GM12873 (cell line): ENCODE data around the gene CCDC187.

Experiments used
- CTCF ChIP-seq: IDR thresholded peaks from 2 replicates; pipeline ENCODE4 v1.5.1; 2012; ENCODE audit warnings: low read depth, mild to moderate bottlenecking, moderate library complexity, low read length, control low read depth; ENCODE audit not compliant: insufficient read depth; ENCODE audit errors: missing control alignments

The CCDC187 gene

GRCh38 chr9:136225366-136225747 lies 78.5 kb downstream of the CCDC187 start:
- TF ChIP-seq CTCF: no peak

- no peak for TF ChIP-seq CTCF
Observed at GRCh38 chr9:136223871-136224640, 79.8 kb downstream of the CCDC187 start.

- TF ChIP-seq CTCF: no peak
Observed at GRCh38 chr9:136222906-136223285, 81.0 kb downstream of the CCDC187 start.

GRCh38 chr9:136222166-136222905 lies 81.6 kb downstream of the CCDC187 start:
- TF ChIP-seq CTCF: no peak

GRCh38 chr9:136220017-136220729 lies 83.7 kb downstream of the CCDC187 start:
- no peak for TF ChIP-seq CTCF

GRCh38 chr9:136219276-136219675 lies 84.6 kb downstream of the CCDC187 start:
- TF ChIP-seq CTCF: no peak

GRCh38 chr9:136218673-136219072 lies 85.2 kb downstream of the CCDC187 start:
- no peak for TF ChIP-seq CTCF
